Right cardiac atrium (tissue), 5 donors: ENCODE data around the gene TCF7L2. TPM values are rescaled to one million over a fixed set of nuclear protein-coding genes. Genes with fewer than 3 reads are reported as not detected.

Source experiments
- ATAC-seq, 2 donors: fragments of 200-7000 bp; cut with Tn5 transposase; one replicate each; pipeline versions ENCODE4 v1.8.0 to v1.9.1; 2020; ENCODE audit warnings: moderate library complexity in 2 of 2, mild to moderate bottlenecking in 1 of 2
- DNase-seq, 3 donors: peaks; one replicate each; pipeline ENCODE4 v3.0.0-alpha.2; 2020
- H3K27ac ChIP-seq: one replicate; pipeline ENCODE4 v1.5.1; 2013; ENCODE audit warnings: mild to moderate bottlenecking, low read length, control low read depth, moderate library complexity
- H3K27me3 ChIP-seq: one replicate; pipeline ENCODE4 v1.6.1; 2013; ENCODE audit not compliant: control insufficient read depth, insufficient read depth
- H3K4me1 ChIP-seq: one replicate; pipeline ENCODE4 v1.6.1; 2013; ENCODE audit warnings: low read length; ENCODE audit not compliant: control insufficient read depth, insufficient read depth
- H3K4me3 ChIP-seq: one replicate; pipeline ENCODE4 v1.5.1; 2013; ENCODE audit warnings: low read length, control low read depth
- H3K9me3 ChIP-seq: one replicate; pipeline ENCODE4 v1.6.1; 2013; ENCODE audit warnings: low read length; ENCODE audit not compliant: control insufficient read depth
- WGBS: extraction: QIAGEN DNeasy Blood & Tissue Kit; methylation state at CpG from one replicate; pipeline ENCODE4 v1.1.7; 2013; 5-methylcytosine and 5-hydroxymethylcytosine counted together
- intact Hi-C, 4 donors: fragments of 100-400 bp; cut with DNase I; formaldehyde crosslinking; loops; one replicate each; pipeline versions ENCODE4 v1.11.0 to v1.14.0; 2022 to 2023
- polyA plus RNA-seq: library from polyadenylated mRNA; stranded (reverse); fragments of 200-250 nt; gene quantifications from one replicate; pipeline ENCODE4 v1.2.3, GENCODE V29; 2013
- total RNA-seq, 4 donors: library from RNA; stranded (reverse); fragmentation: NEBNext Ultra II Directional; extraction: Animal tissue kit (Norgen Biotek cat#: 25700); gene quantifications; one replicate each; pipeline ENCODE4 v1.2.1, GENCODE V29; 2021
- donor health status: healthy with polysubstance abuse.
- donor health status: DM: no; HTN: yes; CAD: no.
- donor health status: DM: no; HTN: no; CAD: no.
- donor health status: DM: no; HTN: yes; CAD: no; lungs with severe emphysema.
- donor health status: DM: yes; HTN: yes; CAD: no.

The TCF7L2 gene
- total and polyA plus RNA-seq, 5 donors: 9.2 to 18.7 (median 15.8) TPM

DNA sequence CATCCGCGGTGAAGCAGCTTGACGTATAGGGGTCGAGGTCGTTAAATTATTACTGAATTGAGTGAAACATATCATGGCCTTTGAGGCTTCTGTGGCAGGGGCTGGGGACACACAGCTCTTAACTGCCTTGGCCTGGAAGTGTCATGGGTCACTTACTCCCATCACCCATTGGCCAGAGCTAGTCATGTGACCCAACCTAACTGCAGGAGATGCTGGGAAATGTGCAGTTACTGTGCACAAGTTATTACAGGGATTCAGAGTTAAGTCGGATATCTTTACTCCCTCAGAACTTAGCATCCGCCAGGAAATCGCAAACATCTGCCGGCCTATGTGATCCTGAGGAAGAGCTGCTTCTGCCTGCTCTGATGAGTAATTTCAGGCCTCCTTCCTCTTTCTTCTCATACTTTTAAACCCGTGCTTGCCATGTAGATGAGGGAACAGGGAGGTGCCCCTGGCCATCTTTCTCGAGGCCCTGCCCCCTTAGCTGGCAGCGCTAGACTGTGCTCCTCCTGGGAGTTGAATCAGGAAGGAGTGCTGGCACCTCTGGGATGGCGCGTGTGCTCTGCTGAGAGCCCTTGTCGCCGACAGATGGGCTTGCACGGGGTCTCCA is 203.6 kb downstream of the TCF7L2 start:
- peak in 1 of 3 donors; percentile 65 for DNase-seq
- Histone ChIP-seq H3K27me3 (no peaks in the 10 kb centered on the region), H3K9me3 (no peaks in the 10 kb centered on the region), H3K27ac (no peak overlapping the region), H3K4me1 (peaks cover 3% of the 10 kb centered on the region), H3K4me3 (no peak overlapping the region)
- intact Hi-C loops: no loop called here
- WGBS: 88% methylated on average over 17 of the region's 17 CpGs
- ATAC-seq: peak; percentile 48

GRCh38 chr10:113157441-113157840 is 207.4 kb downstream of the TCF7L2 start:
- H3K27ac ChIP-seq: no peak overlapping the region
- 94% methylated on average over 7 of the region's 7 CpGs for WGBS
- intact Hi-C loops: no loop called here

GRCh38 chr10:113158183-113158582 is 208.1 kb downstream of the TCF7L2 start:
- DNase-seq (no peak), ATAC-seq (no peak)
- 67% methylated on average over 3 of the region's 3 CpGs for WGBS
- no peak overlapping the region for H3K4me3 ChIP-seq
- H3K9me3 ChIP-seq: no peaks in the 10 kb centered on the region
- H3K4me1 ChIP-seq: no peaks in the 10 kb centered on the region
- intact Hi-C loops: no loop called here
- H3K27ac ChIP-seq: no peak overlapping the region
- H3K27me3 ChIP-seq: no peaks in the 10 kb centered on the region

More at GRCh38 chr10:113157441-113157840, 207.4 kb downstream of the TCF7L2 start:
- H3K4me1 ChIP-seq: no peaks in the 10 kb centered on the region
- H3K9me3 ChIP-seq: no peaks in the 10 kb centered on the region
- DNase-seq (no peak), ATAC-seq (no peak)
- H3K27me3 ChIP-seq: no peaks in the 10 kb centered on the region
- H3K4me3 ChIP-seq: no peak overlapping the region

- H3K9me3 ChIP-seq: no peaks in the 10 kb centered on the region
- H3K27me3 ChIP-seq: no peaks in the 10 kb centered on the region
- H3K4me3 ChIP-seq: no peak overlapping the region
- intact Hi-C loops: no loop called here
- 92% methylated on average over 8 of the region's 8 CpGs for WGBS
- ATAC-seq: no peak
- no peak overlapping the region for H3K27ac ChIP-seq
- DNase-seq: no peak
- H3K4me1 ChIP-seq: no peaks in the 10 kb centered on the region
These were observed 209.5 kb downstream of the TCF7L2 start for GRCh38 chr10:113159563-113159962.

DNA sequence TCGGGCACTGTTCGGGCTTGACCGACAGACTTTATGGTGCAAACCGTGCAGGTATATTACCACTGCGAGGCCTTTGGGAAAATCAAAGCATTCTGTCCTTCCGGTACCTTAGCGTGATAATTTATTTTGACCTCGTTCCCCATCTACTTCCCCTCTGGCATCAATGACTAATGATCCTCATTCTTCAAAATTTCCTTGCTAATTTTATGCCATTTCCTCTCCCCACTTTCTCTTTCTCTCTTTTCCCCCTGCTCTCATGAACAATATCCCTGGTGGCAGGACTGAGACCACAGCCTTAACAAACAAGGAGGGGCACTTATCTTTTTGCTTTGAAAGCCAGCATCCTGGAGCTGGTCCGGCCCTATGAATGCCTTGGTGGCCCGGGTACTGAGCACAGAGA is 210.6 kb downstream of the TCF7L2 start:
- H3K27ac ChIP-seq: no peak overlapping the region
- intact Hi-C loops: no loop called here
- DNase-seq (no peak), ATAC-seq (no peak)
- H3K4me3 ChIP-seq: no peak overlapping the region
- 90% methylated on average over 10 of the region's 10 CpGs for WGBS
- H3K27me3 ChIP-seq: no peaks in the 10 kb centered on the region
- no peaks in the 10 kb centered on the region for H3K4me1 ChIP-seq
- no peaks in the 10 kb centered on the region for H3K9me3 ChIP-seq

DNA sequence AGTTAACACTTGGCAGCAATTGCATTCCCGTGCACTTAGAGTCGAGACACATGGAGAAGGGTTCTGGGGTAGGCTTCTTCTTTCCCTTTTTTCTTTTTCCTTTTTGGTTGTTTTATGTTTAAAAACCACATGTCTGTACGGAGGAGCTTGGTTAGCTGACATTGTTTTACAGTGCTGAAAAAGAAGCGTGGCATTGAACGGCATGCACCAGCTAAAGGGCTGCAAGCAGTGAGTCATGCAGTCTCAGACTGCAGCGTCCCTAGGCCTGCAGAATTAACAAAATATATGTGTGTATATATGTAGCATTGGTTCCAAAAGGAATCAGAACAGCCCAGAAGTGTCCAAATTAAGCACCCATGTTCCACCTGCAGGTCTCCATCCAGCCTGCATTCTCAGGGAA is 211.0 kb downstream of the TCF7L2 start:
- 87% methylated on average over 6 of the region's 6 CpGs for WGBS
- intact Hi-C loops: no loop called here
- H3K27me3 ChIP-seq: no peaks in the 10 kb centered on the region
- DNase-seq (no peak), ATAC-seq (no peak)
- H3K9me3 ChIP-seq: no peaks in the 10 kb centered on the region
- no peak overlapping the region for H3K27ac ChIP-seq
- H3K4me1 ChIP-seq: no peaks in the 10 kb centered on the region
- H3K4me3 ChIP-seq: no peak overlapping the region

DNA sequence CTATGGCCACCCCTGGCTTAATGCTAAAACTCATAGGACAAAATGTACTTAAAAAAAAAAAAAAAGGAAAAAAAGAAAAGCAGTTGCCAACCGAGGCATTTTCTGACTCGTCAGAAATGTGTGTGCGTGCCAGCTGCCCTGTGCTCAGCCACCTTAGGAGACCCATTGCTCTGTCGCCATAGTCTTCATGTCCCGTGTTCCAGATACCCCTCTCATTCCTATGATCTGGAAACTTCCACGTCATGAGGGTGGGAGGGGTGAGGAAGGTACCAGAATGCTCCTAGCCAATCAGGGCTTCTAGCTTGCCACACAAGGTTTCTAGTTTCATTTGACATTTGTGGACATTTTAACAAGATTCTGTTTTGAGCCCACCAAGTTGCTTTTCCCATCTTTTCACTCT is 212.9 kb downstream of the TCF7L2 start:
- ATAC-seq (no peak), DNase-seq (no peak)
- Histone ChIP-seq H3K4me3 (no peak overlapping the region), H3K4me1 (no peaks in the 10 kb centered on the region), H3K27ac (no peak overlapping the region), H3K9me3 (no peaks in the 10 kb centered on the region), H3K27me3 (no peaks in the 10 kb centered on the region)
- 82% methylated on average over 6 of the region's 6 CpGs for WGBS
- intact Hi-C loops: no loop called here

GRCh38 chr10:113165673-113166072 is 215.6 kb downstream of the TCF7L2 start:
- DNase-seq (no peak), ATAC-seq (peak in 1 of 2 donors; percentile 17)
- intact Hi-C loops: no loop called here
- Histone ChIP-seq H3K27me3 (no peaks in the 10 kb centered on the region), H3K27ac (no peak overlapping the region), H3K4me1 (no peaks in the 10 kb centered on the region), H3K9me3 (no peaks in the 10 kb centered on the region), H3K4me3 (no peak overlapping the region)
- WGBS: 88% methylated on average over 20 of the region's 20 CpGs

DNA sequence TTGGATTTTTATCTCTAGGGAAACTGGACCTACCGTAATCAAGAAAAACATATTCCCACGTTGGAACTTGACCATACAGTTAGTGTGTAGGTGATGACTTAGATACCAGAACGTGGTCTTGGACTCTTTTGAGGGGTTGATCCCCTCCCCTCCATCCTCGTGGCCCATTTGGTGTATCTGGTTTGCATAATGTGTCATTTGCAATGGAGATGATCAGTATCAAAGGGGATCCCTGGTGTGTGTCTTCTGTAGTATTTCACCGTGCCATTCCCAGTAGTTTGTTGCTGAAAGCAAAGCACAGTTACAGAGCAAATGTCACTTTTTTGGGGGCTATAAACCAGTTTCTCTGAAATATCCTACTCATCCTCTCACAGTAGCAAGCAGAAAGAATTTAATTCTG is 217.7 kb downstream of the TCF7L2 start:
- intact Hi-C loops: no loop called here
- no peaks in the 10 kb centered on the region for H3K4me1 ChIP-seq
- ATAC-seq (no peak), DNase-seq (no peak)
- H3K4me3 ChIP-seq: no peak overlapping the region
- WGBS: 74% methylated on average over 5 of the region's 5 CpGs
- no peaks in the 10 kb centered on the region for H3K27me3 ChIP-seq
- no peak overlapping the region for H3K27ac ChIP-seq
- no peaks in the 10 kb centered on the region for H3K9me3 ChIP-seq

GRCh38 chr10:113168584-113168983 is 218.5 kb downstream of the TCF7L2 start:
- Histone ChIP-seq H3K27ac (no peak overlapping the region), H3K4me1 (no peaks in the 10 kb centered on the region), H3K4me3 (no peak overlapping the region), H3K27me3 (no peaks in the 10 kb centered on the region), H3K9me3 (no peaks in the 10 kb centered on the region)
- 60% methylated on average over 6 of the region's 6 CpGs for WGBS
- intact Hi-C loops: no loop called here
- ATAC-seq (no peak), DNase-seq (no peak)

- no peak overlapping the region for H3K4me3 ChIP-seq
- H3K4me1 ChIP-seq: no peaks in the 10 kb centered on the region
- H3K27ac ChIP-seq: no peak overlapping the region
- ATAC-seq (peak; percentile 32 to 37), DNase-seq (no peak)
- no peaks in the 10 kb centered on the region for H3K27me3 ChIP-seq
- intact Hi-C loops: no loop called here
- H3K9me3 ChIP-seq: no peaks in the 10 kb centered on the region
- WGBS: 66% methylated on average over 10 of the region's 10 CpGs
These were observed 219.1 kb downstream of the TCF7L2 start for GRCh38 chr10:113169111-113169510.
